ELF-1 (cell line): ENCODE measurements around the gene SLC38A4.
"Not testable (repeated sequence)": the region's sequence is repeated elsewhere in the genome, so short reads cannot be mapped to it uniquely, and the experiment has no call there.

Source experiments
- DNase-seq: peaks from one replicate; pipeline ENCODE4 v3.0.0-alpha.2; 2016; ENCODE audit warnings: low read depth, low spot score

Gene SLC38A4, protein sequence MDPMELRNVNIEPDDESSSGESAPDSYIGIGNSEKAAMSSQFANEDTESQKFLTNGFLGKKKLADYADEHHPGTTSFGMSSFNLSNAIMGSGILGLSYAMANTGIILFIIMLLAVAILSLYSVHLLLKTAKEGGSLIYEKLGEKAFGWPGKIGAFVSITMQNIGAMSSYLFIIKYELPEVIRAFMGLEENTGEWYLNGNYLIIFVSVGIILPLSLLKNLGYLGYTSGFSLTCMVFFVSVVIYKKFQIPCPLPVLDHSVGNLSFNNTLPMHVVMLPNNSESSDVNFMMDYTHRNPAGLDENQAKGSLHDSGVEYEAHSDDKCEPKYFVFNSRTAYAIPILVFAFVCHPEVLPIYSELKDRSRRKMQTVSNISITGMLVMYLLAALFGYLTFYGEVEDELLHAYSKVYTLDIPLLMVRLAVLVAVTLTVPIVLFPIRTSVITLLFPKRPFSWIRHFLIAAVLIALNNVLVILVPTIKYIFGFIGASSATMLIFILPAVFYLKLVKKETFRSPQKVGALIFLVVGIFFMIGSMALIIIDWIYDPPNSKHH

DNA sequence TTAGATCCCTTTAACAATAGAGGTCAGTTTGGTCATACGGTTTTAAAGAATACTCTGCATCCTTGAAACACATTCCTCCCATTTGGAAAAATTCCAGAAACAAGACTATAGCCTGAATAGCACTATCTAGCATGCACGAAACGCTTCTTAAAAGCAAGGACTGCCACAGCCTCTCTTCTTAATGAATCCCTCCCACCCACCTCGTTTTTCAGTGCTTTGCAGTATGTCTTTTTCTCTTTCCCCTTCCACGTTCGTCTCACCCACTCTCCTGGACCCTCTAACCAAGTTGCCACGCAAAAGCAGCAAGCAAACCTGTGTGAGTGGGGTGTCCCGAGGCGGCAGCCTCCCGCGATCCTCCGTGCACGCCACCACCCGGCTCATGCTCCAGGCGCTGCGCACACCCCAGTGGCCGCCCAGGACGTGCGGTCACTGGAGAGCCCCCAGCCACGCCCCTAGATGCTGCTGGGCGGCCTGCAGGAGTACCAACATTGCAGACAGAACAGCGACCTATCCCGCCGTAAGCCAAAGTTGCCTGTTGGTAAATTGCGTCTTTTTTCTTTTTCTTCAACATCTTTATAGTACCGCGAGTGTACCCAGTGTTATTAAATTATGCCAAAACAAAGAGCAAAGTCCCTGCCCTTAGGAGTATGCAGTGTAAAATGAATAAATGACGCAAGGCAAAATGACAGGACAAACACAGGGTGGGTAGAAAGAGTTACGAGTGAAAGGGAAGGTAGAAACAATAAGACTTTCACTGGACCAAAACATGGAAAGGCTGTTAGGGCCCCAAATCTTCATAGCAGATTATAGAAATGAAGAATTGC lies at the start of gene SLC38A4:
Gene SLC38A4 (minus strand): TSS at position 407 of the 824 bp plus-strand sequence. CDS start 32,926 bp downstream, outside the sequence.
- peak; percentile 53 for DNase-seq

DNA sequence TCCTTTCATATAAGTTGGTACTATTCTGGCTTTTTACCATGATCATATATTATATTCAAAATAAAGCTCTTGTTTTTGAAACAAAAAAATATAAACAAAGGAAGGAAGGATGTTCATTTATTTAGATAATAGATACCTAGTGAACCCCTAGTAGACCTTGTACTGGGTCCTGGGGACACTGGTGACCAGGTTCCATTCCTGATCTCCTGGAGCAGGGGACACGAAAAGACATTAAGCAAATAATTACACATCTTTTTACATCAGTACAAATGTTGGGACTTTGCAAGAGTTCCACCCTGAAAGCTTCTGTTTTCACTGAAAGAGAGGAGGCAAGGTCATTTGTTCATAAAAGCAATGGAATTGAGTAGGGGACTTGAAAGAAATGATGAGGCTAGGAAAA lies 49.3 kb upstream of the SLC38A4 start:
- DNase-seq, result no peak

DNA sequence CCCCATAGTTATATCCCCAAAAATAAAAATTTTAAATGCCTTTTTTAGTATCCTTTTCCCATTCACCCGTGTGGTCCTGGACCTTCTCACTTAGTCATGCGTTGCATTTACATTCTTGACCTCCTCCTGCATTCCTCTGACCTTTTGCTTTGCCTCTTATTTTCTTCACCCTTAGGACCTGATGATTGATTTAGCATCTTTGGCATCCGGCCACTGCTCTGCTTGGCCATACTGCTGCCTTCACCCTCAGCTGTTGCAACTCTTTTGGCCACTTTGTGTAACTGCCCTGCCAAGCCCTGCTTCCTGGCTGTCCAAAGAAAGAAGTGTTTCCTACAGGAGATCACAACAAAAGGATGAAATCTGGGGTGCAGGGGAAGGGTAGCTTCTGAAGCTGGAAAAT lies 48.8 kb upstream of the SLC38A4 start:
- no peak for DNase-seq

DNA sequence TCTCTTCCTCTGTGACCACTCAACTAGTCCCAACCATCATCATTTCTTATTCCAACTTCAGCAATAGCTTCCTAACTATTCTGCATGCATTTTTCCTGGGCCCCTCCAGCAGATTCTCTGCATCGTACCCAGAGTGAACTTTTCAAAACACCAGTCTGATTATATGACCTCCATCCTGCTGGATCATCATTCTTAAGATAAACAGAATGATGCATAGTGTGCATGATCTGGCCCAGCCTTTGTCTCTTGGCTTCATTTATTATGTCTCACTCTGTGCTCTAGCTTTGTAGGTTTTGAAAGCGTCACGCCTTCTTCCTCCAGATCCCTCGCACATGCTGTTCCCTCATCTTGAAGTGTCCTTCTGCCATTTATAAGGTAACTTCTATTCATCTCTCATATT lies 46.3 kb upstream of the SLC38A4 start:
- DNase-seq, result no peak

DNA sequence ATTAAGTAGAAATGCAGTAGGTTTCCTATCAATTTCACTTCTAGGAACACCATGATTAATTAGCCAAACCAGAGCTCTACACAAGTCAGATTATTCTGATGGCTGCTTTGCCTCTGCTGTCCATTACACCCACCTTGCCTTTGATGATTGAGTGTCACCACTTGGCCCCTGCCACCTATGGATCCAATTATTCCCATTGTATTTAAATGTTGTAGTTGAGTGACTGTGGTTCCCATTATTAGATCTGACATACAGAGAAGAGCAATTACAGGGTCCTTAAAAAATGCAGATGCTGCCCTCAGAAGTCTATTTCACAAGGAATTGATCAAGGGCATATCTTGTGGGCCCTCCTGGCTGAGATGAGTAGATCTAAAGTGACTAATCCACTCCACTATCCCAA lies 39.5 kb upstream of the SLC38A4 start:
- DNase-seq, result no peak

DNA sequence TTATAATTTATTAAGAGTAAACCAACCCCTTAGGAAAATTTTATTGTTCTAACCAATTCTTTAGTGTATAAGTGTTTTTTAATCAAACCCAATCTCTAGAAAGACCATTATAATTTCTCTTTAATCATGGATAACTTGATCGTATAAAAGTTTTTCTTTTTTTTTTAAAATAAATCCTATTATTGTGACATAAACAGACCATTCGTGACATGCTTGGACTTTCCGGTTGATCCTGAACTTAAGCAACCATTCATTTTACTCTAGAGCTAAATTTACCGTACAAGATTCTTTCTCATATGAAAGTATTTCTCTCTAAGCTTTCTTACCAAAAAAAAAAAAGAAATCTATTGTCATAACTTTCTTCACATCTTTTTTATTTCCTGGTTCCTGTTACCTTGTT lies 32.6 kb upstream of the SLC38A4 start:
- no peak for DNase-seq

DNA sequence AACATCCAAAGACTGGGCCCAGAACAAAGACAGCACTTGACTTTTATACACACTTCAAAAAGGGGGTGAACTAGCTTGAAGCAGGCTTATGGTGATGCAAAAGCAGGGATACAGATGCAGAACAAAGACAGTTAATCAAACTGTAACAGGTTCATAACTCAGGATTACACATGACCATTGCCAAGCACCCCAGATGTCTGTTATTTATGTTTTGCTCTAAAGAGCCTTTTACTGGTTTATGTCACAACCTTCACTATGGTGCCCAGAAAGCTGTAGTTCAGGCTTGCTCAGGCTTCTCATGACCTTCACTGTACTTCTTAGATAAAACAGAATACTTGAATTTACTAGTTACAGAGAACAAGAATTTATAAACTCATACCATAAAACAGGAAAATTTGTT lies 31.7 kb upstream of the SLC38A4 start:
- DNase-seq, result no peak

DNA sequence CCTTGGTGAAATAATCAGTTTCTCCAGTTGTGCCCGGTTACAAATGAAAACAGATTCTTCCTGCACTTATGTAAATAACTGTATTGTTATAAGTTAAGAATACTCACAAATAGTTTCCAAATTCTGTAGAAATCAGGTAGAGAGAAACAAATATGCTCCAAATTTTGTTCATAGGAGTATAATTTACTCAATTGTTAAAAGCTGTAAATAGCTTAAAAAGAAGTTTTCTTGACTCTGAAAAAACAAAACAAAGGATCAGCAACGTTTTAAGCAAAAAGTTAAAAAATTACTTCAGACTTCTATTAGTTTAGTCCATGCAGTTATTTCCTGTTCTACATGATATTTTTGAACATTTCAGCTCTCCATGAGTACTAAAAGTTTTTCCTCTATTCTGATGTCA lies 30.0 kb upstream of the SLC38A4 start:
- DNase-seq, result no peak

DNA sequence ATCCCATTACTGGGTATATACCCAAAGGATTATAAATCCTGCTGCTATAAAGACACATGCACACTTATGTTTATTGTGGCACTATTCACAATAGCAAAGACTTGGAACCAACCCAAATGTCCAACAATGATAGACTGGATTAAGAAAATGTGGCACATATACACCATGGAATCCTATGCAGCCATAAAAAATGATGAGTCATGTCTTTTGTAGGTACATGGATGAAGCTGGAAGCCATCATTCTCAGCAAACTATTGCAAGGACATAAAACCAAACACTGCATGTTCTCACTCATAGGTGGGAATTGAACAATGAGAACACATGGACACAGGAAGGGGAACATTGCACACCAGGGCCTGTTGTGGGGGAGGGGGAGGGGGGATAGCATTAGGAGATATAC lies 28.4 kb upstream of the SLC38A4 start:
- not testable (repeated sequence) for DNase-seq

DNA sequence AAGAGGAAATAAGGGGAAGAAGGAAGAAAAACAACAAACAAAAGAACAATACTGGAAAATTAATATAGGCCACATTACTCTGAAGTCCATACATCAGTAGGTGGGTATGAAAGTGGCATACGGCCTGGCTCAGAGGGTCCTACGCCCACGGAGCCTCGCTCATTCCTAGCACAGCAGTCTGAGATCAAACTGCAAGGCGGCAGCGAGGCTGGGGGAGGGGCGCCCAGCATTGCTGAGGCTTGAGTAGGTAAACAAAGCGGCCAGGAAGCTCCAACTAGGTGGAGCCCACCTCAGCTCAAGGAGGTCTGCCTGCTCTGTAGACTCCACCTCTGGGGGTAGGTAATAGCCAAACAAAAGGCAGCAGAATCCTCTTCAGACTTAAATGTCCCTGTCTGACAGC lies 23.0 kb upstream of the SLC38A4 start:
- peak; percentile 6 for DNase-seq

DNA sequence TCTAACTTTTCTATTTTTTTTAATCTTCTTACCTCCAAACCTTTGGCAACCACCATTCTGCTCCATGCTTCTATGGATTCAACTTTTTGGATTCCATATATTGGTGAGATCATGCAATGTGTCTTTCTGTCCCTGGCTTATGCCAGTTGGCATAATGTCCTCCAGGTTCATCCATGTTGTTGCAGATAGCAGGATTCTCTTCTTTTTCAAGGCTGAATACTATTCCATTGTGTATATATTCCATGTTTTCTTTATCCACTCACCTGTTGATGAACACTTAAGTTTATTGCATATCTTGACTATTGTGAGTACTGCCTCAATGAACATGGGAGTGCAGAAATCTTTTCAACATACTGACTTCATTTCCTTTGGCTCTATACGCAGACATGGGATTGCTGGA lies 21.2 kb upstream of the SLC38A4 start:
- no peak for DNase-seq

DNA sequence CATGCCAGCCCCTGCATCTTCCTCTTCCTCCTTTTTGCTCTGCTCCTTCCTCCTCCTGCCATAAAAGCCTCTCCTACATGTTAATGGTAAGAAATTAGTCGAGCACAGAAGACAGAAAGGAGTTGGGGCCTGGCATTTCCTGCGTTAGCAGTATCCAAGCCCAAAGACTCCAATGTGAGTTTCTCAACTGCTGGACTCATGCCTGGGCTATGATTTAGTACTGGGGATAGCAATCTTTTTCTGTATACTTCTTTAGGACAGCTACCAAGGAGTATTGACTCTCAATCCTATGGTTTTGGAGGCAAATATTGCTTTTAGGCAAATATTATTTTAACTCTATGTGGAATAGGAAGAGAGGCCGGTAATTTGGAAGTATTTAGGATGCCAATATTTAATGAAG lies 18.0 kb upstream of the SLC38A4 start:
- DNase-seq, result no peak

DNA sequence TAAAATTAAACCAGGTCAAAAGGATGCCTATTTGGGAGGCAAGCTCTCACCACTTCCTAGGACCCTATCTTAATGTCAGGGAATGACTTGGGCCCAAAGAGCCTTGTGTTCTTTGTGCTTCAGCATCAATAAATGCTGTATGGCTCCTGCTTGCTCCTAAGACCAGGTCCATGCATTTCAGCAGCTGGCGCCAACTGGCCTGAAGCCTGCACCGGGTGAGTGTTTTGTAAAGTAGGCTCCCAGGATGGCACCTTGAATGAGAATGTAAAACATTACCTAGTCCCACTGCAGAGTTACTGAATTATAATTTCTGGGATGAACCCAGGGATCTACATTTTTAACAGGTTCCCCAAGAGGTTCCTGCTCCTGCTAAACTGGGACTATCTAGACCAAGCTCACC lies 16.1 kb upstream of the SLC38A4 start:
- no peak for DNase-seq

DNA sequence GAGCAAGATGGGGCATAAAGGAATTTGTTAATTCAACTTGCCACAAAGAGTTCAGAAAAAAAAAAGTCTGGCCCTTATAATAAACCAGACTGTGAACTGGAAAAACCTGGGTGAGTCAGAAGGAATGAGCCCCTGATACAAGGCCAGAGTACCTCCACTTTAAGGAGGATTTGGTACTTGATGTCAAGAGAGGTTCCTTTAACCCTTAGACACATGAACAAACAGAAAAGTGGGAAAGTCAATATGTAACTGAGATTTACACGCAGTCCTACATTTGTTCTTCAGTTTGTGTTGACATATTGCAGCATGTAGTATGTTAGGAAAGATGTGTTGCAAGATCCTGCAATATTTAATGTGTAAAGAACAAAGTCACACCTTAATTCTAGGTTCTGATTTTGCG lies 14.2 kb upstream of the SLC38A4 start:
- no peak for DNase-seq

DNA sequence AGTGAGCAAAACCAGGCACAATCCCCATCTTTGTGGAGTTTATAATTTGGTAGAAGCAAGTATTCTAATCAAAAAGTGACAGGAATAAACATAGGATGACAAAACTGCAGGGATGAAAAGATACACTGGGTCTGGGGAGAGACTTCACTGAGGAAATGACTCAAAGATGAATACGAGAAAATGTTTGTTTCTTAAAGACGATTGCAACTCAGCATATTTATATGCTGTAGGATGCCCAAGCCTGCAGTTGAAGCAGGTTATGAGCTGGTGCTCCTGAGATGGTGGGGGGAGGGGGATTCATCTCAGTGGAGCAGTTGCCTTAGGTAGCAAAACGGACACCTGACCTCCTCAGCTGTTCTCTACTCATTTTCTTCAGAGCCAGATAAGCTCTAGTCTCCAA lies 13.4 kb upstream of the SLC38A4 start:
- DNase-seq, result no peak

DNA sequence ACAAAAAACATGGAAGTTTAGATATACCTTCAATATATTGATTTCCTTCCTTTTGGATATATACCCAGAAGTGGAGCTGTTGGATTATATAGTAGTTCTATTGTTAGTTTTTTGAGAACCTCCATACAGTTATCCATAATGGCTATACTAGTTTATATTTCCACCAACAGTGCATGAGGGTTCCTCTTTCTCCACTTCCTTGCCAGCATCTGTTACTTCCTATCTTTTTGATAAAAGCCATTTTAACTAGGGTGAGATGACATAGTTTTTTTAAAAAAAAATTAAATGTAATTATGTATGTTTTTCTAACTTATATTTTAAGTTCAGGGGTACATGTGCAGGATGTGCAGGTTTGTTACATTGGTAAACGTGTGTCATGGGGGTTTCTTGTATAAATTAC lies 10.0 kb upstream of the SLC38A4 start:
- DNase-seq, result no peak

DNA sequence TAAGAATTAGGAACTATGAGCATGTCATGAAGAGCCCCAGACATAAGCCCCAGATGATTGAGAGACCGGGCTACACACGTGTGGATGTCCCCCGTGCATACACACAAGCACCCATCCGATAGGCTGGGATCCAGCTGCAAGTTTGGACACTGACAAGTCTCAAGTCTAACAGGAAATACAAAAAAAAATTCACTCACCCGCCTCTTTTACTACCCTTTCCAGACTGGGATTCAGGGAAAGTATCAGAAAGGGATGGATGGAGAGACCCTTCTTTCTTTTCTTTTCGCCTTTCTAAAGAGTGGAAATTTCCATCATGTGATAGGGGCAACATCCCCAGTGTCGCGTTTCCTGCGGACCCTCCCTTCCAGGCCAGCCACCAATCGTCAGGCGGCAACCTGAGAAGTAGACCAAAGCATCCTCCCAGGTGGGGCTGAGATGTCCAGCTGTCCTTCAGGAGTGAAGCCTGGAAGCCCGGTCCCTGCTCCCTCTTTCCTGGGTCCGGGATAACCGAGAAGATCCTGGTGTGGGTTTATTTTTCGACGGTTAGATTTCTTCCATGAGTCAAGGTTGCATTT lies 6.4 kb upstream of the SLC38A4 start:
- peak; percentile 11 for DNase-seq

DNA sequence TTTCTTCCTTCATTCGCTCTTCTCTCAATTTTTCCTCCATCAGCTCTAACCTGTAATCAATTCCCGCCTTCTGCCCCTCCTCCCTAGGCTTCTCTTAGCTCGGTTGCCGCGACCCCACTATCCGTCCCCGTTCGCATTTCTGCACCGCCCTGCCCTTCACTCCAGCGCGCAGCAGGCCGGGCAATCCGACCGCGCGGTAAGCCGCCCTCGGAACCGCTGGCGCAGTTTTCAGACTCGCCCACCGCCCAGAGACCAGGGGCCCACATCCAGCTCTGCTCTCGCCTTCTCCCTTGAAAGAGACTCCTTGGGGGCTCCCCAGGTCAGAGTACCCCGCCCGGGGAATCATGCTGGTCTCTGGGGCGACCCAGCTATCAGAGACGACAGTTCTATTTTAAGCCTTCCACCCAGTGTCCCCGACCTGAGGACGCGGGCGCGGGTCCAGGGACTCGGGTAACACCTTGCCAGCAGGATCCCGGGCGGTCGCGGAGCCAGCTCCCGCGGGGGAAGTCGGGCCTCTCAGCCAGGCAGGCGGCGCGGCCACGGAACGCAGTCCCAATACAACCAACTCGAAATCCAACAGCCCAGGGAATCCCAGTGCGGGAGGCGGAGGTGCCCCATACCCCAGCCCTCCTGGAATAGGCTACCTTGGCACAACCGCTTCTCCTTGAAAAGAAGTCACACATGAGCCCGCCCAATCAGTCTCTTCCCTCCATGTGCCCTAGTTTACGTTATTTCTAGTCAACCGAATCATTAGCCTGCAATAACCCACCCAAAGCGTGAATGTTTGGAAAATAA lies 5.7 kb upstream of the SLC38A4 start:
- DNase-seq, result peak; percentile 23

DNA sequence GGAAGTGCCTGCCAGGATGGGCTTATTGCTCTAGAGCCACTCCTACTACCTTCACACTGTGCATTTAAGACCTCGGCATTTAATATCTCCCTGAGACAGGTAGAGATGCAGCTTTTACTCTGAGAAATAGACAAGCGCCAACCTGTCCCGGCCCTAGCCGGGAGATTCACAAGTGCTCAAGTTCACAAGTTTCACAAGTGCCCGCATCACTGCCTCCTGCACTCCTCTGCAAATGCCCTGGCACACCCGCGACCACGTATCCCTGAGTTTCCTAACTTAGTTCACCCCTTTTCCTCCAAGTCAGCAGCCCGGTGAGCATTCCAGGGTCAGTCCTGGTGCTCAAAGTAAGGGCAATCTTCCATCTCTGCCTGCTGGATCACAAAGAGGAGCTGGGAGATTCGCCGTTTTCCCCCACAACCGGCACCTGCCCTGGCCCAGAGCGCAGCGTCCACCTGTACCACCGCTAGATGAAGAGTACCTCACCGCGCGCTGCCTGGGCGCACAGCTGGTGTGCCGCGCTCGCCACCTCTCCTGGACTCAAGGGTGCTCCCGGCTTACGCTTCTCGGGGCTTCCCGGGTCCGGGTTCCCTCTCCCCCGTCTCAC lies 5.0 kb upstream of the SLC38A4 start:
- peak; percentile 29 for DNase-seq

DNA sequence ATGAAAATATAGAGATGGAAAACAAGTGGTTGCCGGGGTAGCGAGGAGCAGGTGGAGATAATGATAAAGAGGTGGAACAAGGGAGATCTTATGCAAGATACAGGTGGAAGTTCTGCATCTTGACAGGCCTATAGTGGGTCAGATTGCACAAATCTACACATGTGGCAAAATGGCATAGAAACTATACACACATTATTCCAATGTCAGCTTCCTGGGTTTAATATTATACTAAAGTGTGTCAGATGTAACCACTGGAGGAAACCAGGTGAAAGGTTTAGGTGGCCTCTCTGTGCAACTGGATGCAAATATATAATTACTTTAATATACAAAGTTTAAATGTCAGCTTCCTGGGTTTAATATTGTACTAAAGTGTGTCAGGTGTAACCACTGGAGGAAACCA lies 1.1 kb downstream of the SLC38A4 start:
- DNase-seq, result no peak

DNA sequence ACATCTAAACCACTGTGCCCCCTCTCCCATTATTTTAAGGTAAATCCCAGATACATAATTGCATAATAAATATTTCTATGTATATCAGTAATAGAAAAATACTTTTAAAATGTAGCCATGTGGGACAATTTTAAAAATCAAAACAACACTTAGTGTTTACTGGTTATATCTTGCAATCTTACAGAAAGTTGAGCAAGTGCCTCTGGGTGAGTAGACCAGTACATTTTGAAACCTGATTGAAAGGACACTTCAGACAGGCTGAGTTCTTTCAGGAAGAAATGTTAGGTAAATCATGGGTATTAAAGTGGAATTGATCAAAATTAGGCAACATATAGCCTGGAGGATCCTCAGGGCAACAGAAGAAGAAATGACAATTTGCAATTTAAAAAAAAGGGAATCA lies 7.2 kb downstream of the SLC38A4 start:
- no peak for DNase-seq
